M059J (cell line): ENCODE data around the gene ARL3. TPM values are rescaled to one million over a fixed set of nuclear protein-coding genes. Genes with fewer than 3 reads are reported as not detected.

ENCODE experiments used
- DNase-seq: peaks from one replicate; pipeline ENCODE4 v3.0.0-alpha.2; 2012; ENCODE audit warnings: low read depth
- total RNA-seq: library from RNA; depleted of rRNA; stranded (reverse); fragments of >200 nt; shearing (Covaris generic); gene quantifications from 2 replicates; pipeline ENCODE4 v1.2.3, GENCODE V29; 2014

ARL3 gene
- total RNA-seq, 1 experiment from 2014 or later = 11.9 TPM

DNA sequence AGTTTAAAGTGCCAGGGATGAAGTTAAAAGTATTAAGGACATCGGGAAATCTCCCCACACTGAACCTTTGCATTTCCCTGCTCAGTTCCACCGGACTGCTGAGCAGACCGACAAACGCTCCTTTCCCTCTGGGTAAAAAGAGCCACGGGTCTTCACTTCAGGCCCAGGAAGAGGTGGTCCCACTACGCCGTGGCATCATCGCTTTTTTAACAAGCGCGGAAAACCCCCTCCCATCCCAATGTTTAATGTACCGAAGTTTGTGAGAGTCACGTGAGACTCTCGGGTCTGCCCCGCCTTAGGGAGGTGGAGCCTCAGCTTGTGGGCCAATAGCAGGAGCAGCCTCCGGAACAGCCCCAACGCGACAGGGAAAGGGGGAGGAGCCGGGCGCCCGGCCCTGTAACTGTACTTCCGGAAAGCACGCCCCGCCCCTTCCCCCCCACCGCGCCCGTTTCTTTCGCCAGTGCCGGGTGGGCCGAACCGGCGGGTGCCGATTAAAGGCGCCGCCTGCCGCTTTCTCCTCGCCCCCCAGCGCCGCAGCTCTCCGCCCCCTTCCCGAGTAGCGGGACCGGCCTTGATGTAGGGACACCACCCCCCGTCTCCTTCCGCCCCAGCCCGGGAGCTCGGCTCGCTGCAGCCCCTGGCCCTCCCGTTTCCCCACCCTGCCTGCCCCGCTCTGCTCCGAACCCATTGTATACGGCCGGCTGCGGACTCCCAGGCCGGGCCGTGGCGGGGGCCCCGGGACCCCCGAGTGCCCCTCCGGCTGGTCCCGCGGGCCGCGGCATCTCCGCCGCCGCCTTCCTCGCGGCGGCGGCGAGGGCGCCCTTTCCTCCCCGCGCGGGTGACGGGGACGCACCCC lies 72.1 kb downstream of the ARL3 start:
- peak; percentile 94 for DNase-seq

DNA sequence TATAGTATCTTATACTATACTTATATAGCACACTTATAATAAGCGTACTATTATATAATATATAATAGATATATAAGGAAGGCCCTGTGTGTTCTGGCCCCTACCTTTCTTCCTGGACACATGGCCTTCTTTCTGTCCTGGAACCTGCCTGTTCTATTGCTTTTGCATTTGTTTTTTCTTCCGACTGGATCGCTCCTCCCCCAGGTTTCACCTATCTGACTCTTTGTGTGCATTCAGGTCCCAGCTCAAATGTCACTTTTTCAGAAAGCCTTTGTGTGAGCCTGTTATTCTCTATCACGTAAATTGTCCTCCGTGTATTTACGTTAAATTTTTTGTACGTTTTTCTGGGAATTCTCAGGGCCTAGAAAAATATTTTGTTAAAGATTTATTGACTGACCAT lies 72.8 kb downstream of the ARL3 start:
- no peak for DNase-seq

GRCh38 chr10:102639537-102639936 lies 74.7 kb downstream of the ARL3 start:
- peak; percentile 52 for DNase-seq

DNA sequence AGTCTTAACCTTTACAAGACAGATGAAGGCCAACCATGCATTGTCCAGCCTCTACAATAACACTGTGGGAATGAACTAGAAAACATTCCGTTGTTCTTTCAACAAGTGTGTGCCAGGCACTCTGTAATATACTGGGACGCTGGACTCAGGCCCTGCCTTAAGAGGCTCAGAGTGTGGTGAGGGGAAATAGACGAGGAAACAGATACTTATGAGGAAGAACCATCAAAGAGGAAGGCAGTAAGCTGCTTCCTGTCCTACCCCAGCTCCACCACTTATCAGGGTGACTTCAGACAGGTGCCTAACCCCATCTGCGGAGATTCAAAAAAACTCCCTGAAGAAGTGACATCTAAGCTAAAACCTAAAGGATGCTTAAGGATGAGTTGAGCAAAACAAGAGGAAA lies 78.8 kb downstream of the ARL3 start:
- DNase-seq = no peak

- DNase-seq = no peak
Measured at GRCh38 chr10:102634686-102635085, 79.5 kb downstream of the ARL3 start.

GRCh38 chr10:102633848-102634247 lies 80.3 kb downstream of the ARL3 start:
- DNase-seq = no peak

DNA sequence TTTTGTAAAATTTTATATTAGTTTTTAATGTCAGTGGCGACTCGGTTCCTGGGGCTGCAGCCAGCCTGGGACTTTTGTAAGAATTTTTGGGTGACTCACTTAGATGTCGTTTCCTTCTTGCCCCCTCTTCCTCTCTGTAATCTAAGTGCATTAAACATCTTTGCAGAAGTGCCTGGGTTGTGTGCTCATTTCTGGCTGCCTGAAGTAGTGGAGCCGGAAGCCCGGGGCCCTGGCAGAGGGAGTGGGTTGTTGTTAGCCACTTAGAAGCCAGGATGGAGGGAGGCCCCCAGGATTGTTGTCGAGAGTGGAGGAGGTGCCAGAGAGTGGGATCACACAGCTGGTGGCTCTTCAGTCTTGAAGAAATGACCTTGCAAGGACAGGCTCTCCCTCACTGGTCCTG lies 80.9 kb downstream of the ARL3 start:
- peak; percentile 68 for DNase-seq

GRCh38 chr10:102632394-102633111 lies 81.6 kb downstream of the ARL3 start:
- peak; percentile 39 for DNase-seq

- DNase-seq = no peak
Measured at GRCh38 chr10:102631525-102632393, 82.4 kb downstream of the ARL3 start.

DNA sequence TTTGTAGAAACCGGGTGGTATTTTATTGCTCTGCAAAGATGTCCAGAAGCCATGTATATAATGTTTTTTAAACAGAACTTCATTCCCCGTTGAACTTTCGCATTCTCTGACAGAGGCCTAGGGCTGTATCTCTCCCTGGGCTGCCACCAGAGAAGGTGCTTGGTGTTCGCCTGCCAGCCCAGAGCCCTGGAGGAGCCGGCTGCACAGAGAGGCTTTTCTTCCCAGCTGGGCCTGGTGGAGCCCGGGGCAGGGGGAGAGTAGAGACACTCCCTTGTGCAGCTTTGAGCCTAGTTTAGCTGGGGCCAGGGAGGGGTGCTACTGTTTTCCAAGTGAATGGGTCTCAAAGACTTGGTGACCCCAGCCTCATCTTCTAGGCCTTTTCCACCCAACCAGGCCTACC lies 83.5 kb downstream of the ARL3 start:
- no peak for DNase-seq

DNA sequence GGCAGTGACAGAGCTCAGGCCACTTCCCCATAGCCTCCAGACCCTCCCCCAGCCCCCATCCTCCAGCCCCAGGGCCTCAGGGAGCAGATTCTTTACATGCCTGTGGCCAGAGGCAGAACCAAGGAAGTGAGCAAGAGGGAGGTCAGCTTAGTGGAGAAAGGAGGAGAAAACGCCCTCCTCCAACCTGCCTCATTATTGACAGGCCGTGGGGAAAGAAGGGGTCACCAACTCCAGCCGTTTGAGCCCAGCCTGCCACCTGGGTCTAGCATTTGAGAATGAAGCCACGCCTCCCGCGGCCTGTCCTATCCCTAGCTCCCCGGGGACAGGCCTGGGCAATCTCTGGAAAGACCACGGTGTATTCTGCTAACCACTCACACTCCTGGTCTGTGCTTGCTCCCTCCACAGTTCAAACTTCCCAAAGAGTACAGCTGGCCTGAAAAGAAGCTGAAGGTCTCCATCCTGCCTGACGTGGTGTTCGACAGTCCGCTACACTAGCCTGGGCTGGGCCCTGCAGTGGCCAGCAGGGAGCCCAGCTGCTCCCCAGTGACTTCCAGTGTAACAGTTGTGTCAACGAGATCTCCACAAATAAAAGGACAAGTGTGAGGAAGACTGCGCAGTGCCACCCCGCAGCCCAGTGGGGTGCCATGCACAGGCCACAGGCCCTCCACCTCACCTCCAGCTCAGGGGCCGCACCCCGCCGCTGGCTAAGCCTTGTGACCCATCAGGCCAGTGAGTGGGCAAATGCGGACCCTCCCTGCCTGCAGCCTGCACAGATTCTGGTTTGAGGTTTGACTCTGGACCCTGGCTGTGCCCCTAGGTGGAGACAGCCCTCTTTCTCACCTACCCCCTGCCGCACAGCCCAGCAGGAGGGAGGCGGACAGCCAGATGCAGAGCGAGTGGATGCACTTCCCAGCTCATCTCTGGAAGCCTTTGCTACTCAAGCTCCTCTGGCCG lies 84.3 kb downstream of the ARL3 start:
- peak; percentile 96 for DNase-seq

DNA sequence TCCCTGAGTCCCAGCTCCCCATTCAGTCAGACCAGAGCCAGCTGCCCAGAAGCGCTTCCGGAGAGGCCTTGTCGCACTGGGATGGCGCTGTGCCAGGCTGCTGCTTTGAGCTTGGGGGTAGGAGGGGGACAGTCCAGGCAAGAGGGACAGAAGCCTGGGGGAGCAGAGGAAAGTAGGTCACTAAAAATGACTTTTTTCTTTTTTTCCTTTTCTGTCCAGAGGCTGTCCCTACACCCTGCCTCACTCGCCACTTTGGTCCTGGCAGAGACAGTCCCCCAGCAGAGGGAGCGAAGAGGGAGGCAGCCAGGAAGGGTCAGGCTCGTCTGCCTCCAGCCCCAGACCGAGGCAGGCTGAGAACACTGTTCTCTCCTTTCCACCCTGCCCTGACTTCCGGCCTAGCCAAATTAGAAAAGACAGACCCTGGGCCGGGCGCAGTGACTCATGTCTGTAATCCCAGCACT lies 85.7 kb downstream of the ARL3 start:
- peak; percentile 82 for DNase-seq

- peak; percentile 80 for DNase-seq
Measured at GRCh38 chr10:102627736-102628293, 86.4 kb downstream of the ARL3 start.

DNA sequence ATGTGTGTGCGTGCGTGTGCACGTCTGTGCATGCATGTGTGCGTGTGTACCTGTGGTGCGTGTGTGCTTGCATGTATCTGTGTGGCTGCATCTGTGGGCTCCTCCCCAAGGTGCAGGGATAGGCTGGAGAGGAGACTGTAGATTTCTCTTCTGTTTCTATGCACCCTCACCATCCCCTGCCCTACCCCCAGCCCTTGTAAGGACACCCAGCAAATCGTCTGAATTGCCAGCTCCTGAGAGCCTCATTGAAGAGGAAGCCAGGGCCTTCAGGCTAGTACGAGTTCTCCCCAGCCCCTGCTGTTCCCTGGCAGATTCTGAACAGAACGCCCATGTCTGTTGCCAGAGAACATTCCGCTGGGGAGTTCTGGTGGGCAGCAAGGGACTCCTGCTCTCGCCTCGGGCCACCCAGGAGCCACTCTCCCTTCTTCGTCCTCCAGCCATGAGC lies 86.9 kb downstream of the ARL3 start:
- no peak for DNase-seq

DNA sequence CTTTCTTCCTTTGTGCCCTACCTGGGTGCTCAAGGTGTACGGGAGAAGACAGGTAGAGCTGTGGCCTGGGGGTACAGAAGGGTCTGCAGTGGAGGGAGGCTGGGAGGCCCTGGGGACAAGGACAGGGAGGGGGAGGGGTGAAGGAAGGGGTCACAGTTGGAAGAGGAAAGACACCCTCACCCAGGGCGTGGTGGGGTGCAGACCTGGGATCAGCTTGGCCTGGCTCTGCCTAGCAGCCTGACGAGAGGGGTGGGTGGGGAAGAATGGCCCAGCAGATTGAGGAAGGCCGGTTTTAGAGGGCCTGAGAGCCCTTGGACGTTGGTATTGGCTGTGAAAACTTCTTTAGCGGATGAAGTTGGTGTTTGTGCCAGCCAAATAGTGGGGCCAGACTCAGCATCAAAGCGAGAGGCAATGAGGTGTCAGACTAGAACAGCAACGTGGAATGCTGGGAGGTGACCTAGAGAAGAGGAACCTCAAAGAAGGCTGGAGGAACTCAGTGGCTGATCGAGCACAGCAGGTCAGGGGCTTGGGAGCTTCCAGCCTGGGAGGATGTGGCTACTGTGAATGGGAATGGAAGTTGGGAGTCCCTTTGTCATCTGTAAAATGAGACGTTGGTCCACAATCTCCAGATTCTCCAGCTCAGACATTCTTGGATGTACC lies 88.0 kb downstream of the ARL3 start:
- no peak for DNase-seq

DNA sequence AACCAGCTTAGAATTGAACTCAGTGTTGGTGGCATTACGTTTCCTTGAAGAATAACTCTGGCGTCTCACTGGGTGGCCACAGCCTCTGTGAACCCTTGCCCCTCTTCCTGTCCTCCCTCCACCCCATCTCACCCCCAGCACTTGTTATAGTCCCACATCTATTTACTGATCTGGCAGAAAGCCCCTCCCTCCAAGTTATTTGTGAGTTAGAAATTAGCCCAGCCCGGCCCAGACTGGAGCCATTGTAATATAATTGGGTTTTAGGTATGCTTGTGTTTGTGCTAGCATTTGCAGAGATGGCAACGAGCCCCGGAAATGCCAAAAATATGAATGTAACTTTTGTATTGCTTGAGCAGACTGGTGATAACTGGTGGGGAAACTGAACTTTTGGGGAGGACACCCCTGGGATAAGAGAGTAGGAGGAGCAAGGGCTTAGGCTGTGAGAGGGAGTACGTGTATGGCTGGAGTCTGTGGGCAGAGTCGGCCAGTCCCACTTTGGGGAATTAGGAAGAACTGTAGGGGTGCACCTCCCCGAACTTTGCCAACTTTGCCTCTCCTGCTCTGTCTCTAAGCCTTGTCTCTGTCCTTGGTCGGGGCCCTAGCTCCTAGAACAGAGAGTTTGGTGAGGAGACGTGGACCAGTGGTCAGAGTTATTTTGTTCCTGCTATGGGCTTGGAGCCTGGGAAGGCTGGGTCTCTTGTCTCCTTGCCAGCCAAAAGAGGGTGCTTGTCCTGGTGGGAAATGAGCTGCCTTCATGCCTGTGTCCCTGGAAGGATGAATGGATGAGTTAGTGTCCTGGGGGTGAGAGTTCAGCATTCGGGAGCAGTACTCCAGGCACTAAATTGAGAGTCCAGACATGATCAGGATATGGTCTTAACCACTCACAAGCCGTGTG lies 89.2 kb downstream of the ARL3 start:
- no peak for DNase-seq

GRCh38 chr10:102624094-102624493 lies 90.1 kb downstream of the ARL3 start:
- no peak for DNase-seq
